Vein endothelial cell (primary cell): ENCODE results near the gene TTC3. TPM values are rescaled to one million over a fixed set of nuclear protein-coding genes. Genes with fewer than 3 reads are reported as not detected.

Source experiments
- small RNA-seq: library from RNA; depleted of rRNA; stranded (forward); fragments of <200 nt; gene quantifications from one replicate; pipeline ENCODE3, GENCODE V24; 2012
- total RNA-seq: library from RNA; depleted of rRNA; stranded (reverse); fragments of >200 nt; gene quantifications from 2 replicates; pipeline ENCODE4 v1.2.3, GENCODE V29; 2012

The TTC3 gene, protein sequence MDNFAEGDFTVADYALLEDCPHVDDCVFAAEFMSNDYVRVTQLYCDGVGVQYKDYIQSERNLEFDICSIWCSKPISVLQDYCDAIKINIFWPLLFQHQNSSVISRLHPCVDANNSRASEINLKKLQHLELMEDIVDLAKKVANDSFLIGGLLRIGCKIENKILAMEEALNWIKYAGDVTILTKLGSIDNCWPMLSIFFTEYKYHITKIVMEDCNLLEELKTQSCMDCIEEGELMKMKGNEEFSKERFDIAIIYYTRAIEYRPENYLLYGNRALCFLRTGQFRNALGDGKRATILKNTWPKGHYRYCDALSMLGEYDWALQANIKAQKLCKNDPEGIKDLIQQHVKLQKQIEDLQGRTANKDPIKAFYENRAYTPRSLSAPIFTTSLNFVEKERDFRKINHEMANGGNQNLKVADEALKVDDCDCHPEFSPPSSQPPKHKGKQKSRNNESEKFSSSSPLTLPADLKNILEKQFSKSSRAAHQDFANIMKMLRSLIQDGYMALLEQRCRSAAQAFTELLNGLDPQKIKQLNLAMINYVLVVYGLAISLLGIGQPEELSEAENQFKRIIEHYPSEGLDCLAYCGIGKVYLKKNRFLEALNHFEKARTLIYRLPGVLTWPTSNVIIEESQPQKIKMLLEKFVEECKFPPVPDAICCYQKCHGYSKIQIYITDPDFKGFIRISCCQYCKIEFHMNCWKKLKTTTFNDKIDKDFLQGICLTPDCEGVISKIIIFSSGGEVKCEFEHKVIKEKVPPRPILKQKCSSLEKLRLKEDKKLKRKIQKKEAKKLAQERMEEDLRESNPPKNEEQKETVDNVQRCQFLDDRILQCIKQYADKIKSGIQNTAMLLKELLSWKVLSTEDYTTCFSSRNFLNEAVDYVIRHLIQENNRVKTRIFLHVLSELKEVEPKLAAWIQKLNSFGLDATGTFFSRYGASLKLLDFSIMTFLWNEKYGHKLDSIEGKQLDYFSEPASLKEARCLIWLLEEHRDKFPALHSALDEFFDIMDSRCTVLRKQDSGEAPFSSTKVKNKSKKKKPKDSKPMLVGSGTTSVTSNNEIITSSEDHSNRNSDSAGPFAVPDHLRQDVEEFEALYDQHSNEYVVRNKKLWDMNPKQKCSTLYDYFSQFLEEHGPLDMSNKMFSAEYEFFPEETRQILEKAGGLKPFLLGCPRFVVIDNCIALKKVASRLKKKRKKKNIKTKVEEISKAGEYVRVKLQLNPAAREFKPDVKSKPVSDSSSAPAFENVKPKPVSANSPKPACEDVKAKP (N-terminal part only)
- total RNA-seq, result 145 and 178 TPM in 2 replicates

DNA sequence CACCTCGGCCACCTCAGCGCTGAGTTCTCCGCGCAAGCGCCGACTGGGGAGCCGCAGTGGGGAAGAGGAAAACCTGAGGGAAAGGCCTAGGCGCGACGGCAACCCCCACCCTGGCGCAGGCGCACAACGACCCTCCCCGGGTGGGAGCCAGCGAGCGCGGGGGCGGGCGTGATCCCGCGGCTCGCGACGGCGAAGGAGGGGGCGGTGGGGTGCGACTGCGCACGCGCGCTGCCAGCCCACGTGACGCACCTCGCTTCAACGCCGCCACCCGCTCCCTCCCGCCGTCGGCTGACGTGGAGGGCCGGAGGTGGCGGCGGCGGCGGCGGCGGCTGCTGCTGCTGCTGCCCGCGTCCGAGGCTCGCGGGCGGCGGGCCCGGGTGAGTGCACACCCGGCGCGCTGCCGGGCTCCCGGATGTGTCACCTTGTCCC is at the start of gene TTC3, which contains the start of gene PIGP:
Gene TTC3 (plus strand): TSS at position 267 of the 429 bp plus-strand sequence. CDS start 14,004 bp downstream, outside the sequence.
Gene PIGP (minus strand): TSS at position 84 of the 429 bp plus-strand sequence. CDS start 556 bp downstream, outside the sequence.

Small RNA genes within 50 kb of the gene (small RNA-seq; reads per million reads assigned to genes)
- gene RN7SL678P, result not detected
- gene RNU6-696P, result not detected

Other genes starting within 250 kb of the TTC3 start
- gene HLCS, start 106.6 kb upstream of the TTC3 start, total RNA-seq, result 16.0 and 20.3 TPM in 2 replicates
- gene RIPPLY3, start 66.6 kb upstream of the TTC3 start, total RNA-seq, result not detected in 2 replicates
- 4.2 and 4.9 TPM in 2 replicates for gene PIGP, start 183 bp upstream of the TTC3 start, total RNA-seq
- 82.6 and 90.0 TPM in 2 replicates for gene VPS26C, start 194.1 kb downstream of the TTC3 start, total RNA-seq